ENCODE data around the gene DICER1.

- no peak for TF ChIP-seq EZH2phosphoT487 (IDR thresholded peaks at IDR 0.05; ENCODE audit: low read depth)
- TF ChIP-seq CTCF (IDR thresholded peaks at IDR 0.05; ENCODE audit: low read depth, low read length) = no peak
These were observed 102.0 kb downstream of the DICER1 start for GRCh38 chr14:95055318-95055717.
